ENCODE measurements around the gene CPNE9.

Gene CPNE9

GRCh38 chr3:9704347-9705322 lies 1.0 kb downstream of the CPNE9 start:
- in situ Hi-C loops (cut with HindIII; ENCODE audit: low sequenced_read_pairs), result no loop called here

GRCh38 chr3:9710174-9710739 lies 6.6 kb downstream of the CPNE9 start:
- in situ Hi-C loops (cut with HindIII; ENCODE audit: low sequenced_read_pairs), result no loop called here

GRCh38 chr3:9712415-9712814 lies 8.8 kb downstream of the CPNE9 start:
- in situ Hi-C loops (cut with HindIII; ENCODE audit: low sequenced_read_pairs), result no loop called here

GRCh38 chr3:9713142-9713541 lies 9.5 kb downstream of the CPNE9 start:
- in situ Hi-C loops (cut with HindIII; ENCODE audit: low sequenced_read_pairs), result no loop called here

DNA sequence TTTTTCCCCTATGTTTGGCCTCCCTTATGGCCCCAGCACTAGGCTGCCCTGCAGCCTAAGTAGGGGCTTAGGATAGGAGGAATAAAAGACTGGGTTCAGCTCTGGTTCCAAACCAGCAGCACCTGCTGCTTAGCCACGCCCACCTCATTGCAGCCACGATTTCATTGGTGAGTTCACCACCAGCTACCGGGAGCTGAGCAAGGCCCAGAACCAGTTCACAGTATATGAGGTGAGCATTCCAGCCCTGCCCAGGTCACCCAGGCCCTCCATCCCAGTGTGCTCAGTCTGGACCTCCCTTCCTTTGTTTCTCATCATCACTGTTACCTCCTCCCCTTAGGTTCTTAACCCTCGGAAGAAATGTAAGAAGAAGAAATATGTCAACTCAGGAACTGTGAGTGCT lies 11.5 kb downstream of the CPNE9 start:
- in situ Hi-C loops (cut with HindIII; ENCODE audit: low sequenced_read_pairs), result no loop called here

DNA sequence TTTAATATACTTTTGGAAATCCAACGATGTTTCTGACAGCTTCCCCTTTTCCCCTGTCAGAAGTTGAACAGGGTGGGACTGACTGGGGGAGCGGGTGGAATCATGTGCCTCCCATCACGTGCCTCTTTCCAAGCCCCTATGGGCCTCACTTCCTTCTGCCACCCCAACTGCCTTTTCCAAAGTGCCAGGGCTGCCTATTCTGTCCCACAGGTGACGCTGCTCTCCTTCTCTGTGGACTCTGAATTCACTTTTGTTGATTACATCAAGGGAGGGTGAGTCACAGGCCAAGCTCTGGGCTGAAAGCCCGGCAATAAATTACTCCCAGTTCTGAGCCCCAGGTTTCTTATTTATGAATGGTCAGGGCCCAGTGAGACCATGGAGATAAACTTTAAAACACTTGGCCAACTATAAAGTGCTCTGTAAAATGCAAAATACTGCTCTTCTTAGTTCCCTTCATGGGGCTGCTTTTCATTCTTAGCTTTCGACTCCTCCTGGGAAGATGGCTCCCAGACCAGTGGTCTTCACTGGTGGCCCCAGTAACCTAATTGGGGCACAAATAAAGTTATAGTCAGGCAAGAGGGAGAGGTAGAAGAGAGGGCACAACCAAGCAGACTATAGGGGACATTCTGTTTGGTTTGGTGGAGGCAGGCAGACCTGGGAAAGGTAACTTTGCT lies 12.3 kb downstream of the CPNE9 start:
- in situ Hi-C loops (cut with HindIII; ENCODE audit: low sequenced_read_pairs), result no loop called here

- in situ Hi-C loops (cut with HindIII; ENCODE audit: low sequenced_read_pairs), result no loop called here
Observed at GRCh38 chr3:9716801-9717555, 13.3 kb downstream of the CPNE9 start.

DNA sequence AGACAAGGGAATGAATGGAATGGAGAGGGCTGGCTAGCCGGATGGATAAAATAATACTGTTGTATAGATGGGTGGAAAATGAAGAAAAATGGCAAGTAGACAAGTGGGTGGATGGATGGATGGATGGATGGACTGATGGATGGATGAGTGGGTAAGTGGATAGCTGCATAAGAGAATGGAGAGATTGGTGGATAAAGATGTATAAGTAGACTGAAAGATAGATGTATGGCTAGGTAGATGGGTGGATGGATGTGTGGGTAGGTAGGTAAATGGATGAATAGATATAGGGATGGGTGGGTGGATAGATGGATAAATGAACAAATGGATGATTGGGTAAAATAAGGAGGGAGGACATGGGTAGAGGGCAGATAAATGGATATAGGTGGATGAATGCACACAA lies 13.9 kb downstream of the CPNE9 start:
- in situ Hi-C loops (cut with HindIII; ENCODE audit: low sequenced_read_pairs), result no loop called here

DNA sequence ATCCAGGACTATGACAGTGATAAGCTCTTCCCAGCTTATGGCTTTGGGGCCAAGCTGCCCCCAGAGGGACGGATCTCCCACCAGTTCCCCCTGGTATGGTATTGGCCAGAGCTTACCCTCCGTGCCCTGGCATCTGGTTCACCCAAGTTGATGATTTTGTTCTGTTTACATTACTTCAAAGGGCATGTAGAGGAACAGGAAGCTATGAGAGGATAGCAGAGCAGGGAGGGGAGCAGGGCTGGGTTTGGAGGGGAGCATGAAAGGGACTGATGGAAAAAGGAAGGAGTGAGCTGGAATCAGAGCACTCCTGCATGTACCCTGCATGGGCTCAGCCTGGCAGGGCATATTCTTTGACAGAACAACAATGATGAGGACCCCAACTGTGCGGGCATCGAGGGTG lies 14.5 kb downstream of the CPNE9 start:
- in situ Hi-C loops (cut with HindIII; ENCODE audit: low sequenced_read_pairs), result no loop called here

- in situ Hi-C loops (cut with HindIII; ENCODE audit: low sequenced_read_pairs), result no loop called here
Observed at GRCh38 chr3:9721015-9721699, 17.5 kb downstream of the CPNE9 start.

DNA sequence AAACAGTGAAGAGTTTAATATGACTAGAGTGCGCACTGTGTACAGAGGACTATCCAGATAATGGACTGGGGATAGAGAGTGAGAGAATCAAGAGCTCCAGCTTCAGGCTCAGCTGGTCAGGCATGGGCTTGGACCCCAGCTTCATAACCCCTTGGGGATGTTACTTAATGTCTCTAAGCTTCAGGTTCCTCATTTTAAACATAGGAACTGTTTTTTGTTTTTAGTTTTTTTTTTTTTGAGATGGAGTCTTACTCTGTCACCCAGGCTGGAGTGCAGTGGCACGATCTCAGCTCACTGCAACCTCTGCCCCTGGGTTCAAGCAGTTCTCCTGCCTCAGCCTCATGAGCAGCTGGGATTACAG lies 18.0 kb downstream of the CPNE9 start:
- in situ Hi-C loops (cut with HindIII; ENCODE audit: low sequenced_read_pairs), result no loop called here

DNA sequence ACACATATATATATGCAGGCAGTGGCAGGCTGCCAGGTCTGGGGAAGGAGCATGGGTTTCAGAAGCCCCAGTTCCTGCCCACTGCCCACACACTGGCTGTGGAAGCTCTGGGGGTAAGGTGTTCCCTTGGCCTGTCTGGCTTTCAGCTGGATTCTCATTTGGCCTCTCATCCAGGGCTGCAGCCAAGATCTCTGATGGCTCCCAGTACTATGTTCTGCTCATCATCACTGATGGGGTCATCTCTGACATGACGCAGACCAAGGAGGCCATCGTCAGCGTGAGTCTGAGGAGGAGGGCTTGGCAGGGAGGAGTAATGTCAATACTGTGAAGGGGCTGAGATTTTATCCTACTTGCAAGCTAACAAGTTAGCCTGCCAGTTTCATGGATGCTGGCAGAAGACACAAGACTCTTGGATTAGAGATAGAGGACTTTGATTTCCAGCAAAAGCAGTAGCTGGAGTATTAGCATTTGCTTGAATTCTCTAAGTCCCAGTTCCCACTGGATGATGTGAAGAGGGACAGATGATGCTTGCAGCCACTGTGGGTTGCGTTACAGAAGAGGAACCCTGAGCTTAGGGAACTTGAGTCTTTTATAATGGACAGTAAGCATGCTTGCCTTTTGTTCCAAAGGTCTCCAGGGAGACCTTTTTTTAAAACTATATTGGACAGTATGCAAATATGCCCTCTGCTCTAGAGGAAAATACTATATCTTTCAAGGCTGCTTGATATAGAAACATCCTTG lies 22.3 kb downstream of the CPNE9 start:
- in situ Hi-C loops (cut with HindIII; ENCODE audit: low sequenced_read_pairs), result no loop called here

DNA sequence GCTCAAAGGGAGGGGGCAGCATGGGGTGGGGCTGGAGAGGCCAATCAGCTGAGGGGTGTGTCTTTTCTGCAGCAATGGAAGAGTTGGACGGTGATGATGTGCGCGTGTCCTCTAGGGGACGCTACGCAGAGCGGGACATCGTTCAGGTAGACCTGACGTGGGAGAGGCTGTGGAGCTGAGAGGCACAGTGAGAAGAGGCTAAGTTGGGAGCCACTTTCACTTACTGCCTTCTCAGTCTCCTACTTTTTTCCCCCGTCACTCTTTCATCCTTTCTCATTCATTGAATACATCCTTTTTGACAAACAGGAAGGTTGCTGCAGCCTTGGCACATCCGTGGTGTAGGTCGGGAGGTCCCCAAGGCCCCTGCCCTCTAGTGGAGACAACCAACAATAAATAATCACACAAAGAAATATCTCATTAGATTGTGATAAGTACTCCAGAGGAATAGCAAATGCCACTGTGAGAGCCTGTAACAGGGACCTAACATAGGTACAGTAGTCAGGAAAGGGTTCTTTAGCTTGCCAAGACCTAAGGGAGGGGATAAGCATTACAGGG lies 23.5 kb downstream of the CPNE9 start:
- in situ Hi-C loops (cut with HindIII; ENCODE audit: low sequenced_read_pairs), result no loop called here

GRCh38 chr3:9727743-9728142 lies 24.1 kb downstream of the CPNE9 start:
- in situ Hi-C loops (cut with HindIII; ENCODE audit: low sequenced_read_pairs), result no loop called here

GRCh38 chr3:9729419-9729818 lies 25.8 kb downstream of the CPNE9 start:
- in situ Hi-C loops (cut with HindIII; ENCODE audit: low sequenced_read_pairs), result no loop called here

DNA sequence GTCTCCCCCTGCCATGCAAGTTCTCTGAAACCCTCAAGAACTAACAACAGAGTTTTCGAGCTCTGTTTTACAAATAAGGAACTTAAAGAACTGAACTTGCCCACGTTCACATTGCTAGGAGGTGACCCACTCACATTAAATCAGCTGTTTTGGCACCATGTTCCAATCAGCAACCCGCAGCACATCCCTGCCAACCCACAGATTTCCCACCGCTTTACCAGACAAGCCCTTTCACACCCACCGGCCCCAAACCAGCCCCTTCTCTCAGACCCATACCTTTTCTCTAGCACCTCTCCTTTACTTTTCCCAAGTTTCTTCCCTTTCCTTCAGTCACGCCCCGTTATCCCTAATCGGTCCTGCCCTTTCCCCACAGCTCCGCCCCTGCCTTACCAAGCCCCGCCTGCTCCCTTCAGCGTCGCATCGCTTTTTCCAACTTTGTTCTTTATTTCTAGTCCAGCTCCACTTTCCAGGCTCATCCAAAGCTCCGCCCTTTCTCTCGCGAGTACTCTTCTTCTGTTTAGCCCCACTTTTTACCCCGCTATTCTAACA lies 27.1 kb downstream of the CPNE9 start:
- in situ Hi-C loops (cut with HindIII; ENCODE audit: low sequenced_read_pairs), result no loop called here

- in situ Hi-C loops (cut with HindIII; ENCODE audit: low sequenced_read_pairs), result no loop called here
Observed at GRCh38 chr3:9731206-9732079, 27.8 kb downstream of the CPNE9 start, which contains the start of gene BRPF1. Gene BRPF1 (plus strand): TSS chr3:9731735. CDS start chr3:9734141, 2,406 bp downstream.

DNA sequence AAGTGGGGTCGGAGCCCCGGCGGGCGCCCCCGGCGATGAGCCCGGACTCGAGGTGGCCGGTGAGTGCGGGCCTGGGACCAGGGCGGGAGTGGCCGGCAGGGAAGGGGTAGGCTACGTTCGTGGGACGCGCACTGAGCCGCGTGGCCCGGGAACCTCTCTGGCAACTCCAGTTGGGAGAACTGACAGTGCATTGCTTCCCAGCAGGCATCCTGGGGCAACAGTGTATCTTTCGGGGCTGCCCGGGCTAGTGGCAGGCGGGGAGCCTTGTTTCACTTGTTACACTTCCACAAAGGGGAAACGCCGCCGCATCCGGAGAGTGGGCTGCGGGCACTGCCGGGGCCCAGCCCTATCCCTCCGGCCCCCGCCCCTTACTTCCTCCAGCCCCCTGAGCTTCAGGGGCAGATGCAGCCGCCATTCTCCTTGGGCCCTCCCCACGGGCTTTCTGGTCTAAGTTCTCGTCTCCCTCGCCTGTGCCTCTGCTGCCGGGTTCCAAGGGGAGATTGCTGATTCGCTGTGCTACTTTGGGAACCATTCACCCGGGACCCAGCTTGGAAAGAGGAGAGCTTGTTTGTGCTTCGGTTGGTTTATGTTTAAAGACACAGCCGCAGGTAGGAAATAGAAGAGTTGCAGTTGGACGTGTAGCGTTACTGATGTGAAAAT lies 28.6 kb downstream of the CPNE9 start:
- in situ Hi-C loops (cut with HindIII; ENCODE audit: low sequenced_read_pairs), result no loop called here
